ENCODE measurements around the gene ZNF407.
"Not testable (repeated sequence)": the region's sequence is repeated elsewhere in the genome, so short reads cannot be mapped to it uniquely, and the experiment has no call there.

The ZNF407 gene

GRCh38 chr18:74944676-74945075 lies 347.0 kb downstream of the ZNF407 start:
- DNase-seq: no peak

- no peak for DNase-seq
Measured at GRCh38 chr18:74945774-74946545, 348.3 kb downstream of the ZNF407 start.

- no peak for DNase-seq
Measured at GRCh38 chr18:74946646-74947375, 349.1 kb downstream of the ZNF407 start.

- no peak for DNase-seq
Measured at GRCh38 chr18:74947417-74947816, 349.7 kb downstream of the ZNF407 start.

- DNase-seq: no peak
Measured at GRCh38 chr18:74947875-74948274, 350.2 kb downstream of the ZNF407 start.

GRCh38 chr18:74949611-74950010 lies 351.9 kb downstream of the ZNF407 start:
- DNase-seq: no peak

- DNase-seq: no peak
Measured at GRCh38 chr18:74950479-74950878, 352.8 kb downstream of the ZNF407 start.

- peak; percentile 12 to 33 for DNase-seq
Measured at GRCh38 chr18:74951165-74951760, 353.6 kb downstream of the ZNF407 start.

GRCh38 chr18:74957588-74958224 lies 360.0 kb downstream of the ZNF407 start:
- DNase-seq: no peak

- no peak for DNase-seq
Measured at GRCh38 chr18:74959216-74959615, 361.5 kb downstream of the ZNF407 start.

GRCh38 chr18:74961596-74961995 lies 363.9 kb downstream of the ZNF407 start:
- DNase-seq: no peak

GRCh38 chr18:74963820-74964446 lies 366.3 kb downstream of the ZNF407 start:
- peak; percentile 38 to 72 for DNase-seq

- DNase-seq: no peak
Measured at GRCh38 chr18:74965682-74966081, 368.0 kb downstream of the ZNF407 start.

GRCh38 chr18:74967438-74967837 lies 369.8 kb downstream of the ZNF407 start:
- DNase-seq: no peak

- no peak for DNase-seq
Measured at GRCh38 chr18:74967979-74968378, 370.3 kb downstream of the ZNF407 start.

- DNase-seq: not testable (repeated sequence)
Measured at GRCh38 chr18:74971358-74971757, 373.7 kb downstream of the ZNF407 start.

GRCh38 chr18:74971776-74972175 lies 374.1 kb downstream of the ZNF407 start:
- DNase-seq: not testable (repeated sequence)

GRCh38 chr18:74972354-74972753 lies 374.7 kb downstream of the ZNF407 start:
- DNase-seq: no peak

- DNase-seq: peak; percentile 33 to 34
Measured at GRCh38 chr18:74975001-74975400, 377.3 kb downstream of the ZNF407 start.

- DNase-seq: peak in 1 of 2 experiments; percentile 25
Measured at GRCh38 chr18:74976331-74976909, 378.8 kb downstream of the ZNF407 start.

- DNase-seq: no peak
Measured at GRCh38 chr18:74977041-74977440, 379.4 kb downstream of the ZNF407 start.

GRCh38 chr18:74980669-74981068 lies 383.0 kb downstream of the ZNF407 start:
- DNase-seq: no peak
